NCI-H1436 treated with DMSO at 0.1 percent for 48 hours (cell line): ENCODE measurements around the gene TTC23L.
"Not testable (repeated sequence)": the region's sequence is repeated elsewhere in the genome, so short reads cannot be mapped to it uniquely, and the experiment has no call there.

Source experiments
- DNase-seq: peaks from one replicate; lab custom pipeline; 2025; lab: John Stamatoyannopoulos, UW

The TTC23L gene, protein sequence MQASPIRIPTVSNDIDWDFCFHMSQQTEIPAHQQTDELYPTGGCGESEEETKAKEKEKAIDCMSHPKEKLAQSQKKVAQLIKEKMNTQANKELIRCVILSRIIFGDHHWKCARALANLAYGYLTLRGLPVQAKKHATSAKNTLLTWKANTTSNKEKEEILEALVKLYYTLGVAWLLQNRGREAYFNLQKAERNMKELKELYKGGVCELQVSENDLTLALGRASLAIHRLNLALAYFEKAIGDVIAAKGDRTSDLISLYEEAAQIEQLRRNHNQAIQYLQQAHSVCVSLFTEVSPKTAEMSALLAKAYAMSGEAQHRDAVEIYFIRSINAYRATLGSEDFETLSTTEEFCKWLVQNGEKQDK

DNA sequence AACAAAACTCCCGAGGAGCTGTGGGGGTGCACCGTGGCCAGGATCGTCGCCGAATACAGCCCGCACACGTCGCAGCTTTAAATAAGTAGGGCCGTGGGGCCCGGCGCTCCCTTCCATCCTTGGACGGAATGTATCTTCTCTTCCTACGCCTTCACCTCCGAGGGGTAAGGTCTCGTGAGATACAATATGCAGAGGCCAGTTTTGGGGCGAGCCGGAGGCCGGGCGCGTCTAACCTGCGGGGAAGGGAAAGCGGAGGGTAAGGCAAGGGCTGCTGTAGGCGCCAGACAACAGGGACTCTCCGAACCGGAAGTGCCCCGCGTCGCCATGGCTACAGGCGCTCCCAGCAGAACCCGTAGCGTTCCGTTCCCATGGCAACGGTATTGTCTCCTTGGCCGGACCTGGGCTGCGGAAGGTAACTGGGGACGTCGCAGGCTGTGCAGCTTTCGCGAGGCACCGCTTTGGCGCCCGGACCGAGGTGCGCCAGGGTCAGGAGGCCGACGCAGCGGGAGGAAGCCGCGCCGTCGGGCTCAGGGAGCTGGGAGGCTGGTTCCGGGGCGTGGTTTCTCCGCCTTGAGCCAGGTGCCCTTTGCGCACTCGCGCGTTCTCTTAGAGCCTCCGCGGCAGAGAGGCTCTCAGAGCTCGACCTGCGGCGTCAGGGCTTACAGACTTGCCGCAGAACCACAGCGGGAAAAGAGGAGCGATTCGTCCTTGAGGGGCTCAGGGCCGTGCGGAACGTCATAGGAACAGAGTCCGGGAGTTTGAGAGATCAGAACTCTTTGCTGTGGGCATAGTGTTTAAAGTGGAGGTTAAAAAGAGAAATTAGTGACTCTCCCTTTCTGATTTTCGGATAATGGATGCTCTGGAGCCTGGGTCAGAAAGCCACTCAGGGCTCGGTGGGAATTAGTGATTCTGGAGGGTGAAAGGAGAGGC is at the start of gene TTC23L:
TSS of gene TTC23L (plus strand) at position 380 of the 930 bp plus-strand sequence. CDS start 1,508 bp downstream, outside the sequence.
- DNase-seq, result peak; percentile 83

DNA sequence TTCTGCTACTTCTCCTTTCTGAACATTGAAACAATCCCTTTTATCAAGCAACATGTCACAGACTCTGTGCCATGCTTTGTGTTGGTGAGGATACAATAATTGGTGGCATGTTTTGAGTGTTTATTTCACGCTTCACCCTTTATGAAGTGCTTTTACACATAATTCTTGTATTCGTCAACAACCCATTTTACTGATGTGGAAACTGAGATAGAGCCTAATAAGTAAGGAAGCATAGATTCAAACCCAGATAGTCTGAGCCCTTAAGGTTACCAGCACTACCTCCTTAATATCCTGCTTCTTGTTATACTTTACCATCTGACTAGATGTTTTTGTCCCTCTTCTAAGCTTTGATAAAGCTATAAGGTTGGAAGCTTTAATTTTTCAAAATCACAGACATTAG is 49.3 kb upstream of the TTC23L start:
- DNase-seq, result no peak

DNA sequence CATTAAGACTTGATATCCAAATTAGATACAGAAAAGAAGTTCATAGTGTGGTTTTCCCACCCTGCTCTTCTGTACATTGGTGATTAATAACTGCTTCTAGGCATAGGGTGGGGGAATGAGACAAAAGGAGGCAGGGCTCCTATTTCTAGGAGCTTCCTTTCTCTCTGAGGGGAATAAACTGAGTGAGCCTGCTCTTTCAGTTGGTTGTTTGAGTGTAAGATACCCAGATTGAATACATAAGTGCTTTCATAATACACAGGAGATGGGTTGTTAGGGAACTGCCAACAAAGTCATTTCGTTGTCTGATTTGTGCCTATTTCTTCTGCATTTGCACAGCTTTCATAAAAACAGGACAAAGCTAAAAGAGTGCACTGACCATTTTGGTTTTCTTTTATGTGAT is 48.9 kb upstream of the TTC23L start:
- no peak for DNase-seq

- no peak for DNase-seq
Observed at GRCh38 chr5:34791761-34792244, 47.2 kb upstream of the TTC23L start.

- DNase-seq, result no peak
Observed at GRCh38 chr5:34802834-34803563, 36.0 kb upstream of the TTC23L start.

- DNase-seq, result no peak
Observed at GRCh38 chr5:34803974-34804732, 34.8 kb upstream of the TTC23L start.

DNA sequence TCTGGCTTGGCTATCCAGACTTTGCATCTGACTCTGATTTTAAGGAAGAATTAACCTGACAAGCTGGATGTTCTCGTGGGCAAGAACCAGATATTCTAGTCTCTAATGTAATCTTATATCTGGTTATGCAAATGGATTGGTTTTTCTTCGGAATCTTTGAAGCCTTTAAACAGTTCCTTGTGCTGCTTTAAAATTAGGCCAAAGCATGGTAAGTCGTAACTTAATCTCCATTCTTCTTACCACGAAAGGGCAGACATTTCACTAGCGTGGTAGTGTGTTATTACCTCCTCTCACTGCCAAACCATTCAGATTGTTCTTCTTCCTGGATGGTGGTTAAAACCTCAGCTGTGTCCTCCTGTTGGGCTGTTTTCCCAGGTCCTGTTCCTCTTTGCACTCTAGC is 34.1 kb upstream of the TTC23L start:
- DNase-seq, result no peak

DNA sequence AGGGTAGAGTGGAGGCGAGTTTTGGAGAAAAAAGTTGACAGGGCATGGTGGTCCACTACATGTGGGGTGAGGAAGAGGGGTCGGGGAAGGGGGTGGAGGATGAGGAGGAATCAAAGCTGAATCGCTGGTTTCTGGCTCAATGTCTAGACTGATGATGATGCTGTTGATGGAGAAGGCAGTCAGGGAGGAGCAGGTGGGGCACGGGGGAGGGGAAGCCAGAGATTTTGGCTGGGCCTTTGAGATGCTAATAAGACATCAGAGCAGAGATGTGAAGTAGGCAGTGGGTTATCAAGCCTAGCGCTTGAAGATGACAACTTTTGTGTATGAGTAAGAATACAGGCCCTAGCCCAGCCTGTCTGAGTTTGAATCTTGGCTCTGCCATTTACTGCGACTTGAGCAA is 32.4 kb upstream of the TTC23L start:
- DNase-seq, result no peak

DNA sequence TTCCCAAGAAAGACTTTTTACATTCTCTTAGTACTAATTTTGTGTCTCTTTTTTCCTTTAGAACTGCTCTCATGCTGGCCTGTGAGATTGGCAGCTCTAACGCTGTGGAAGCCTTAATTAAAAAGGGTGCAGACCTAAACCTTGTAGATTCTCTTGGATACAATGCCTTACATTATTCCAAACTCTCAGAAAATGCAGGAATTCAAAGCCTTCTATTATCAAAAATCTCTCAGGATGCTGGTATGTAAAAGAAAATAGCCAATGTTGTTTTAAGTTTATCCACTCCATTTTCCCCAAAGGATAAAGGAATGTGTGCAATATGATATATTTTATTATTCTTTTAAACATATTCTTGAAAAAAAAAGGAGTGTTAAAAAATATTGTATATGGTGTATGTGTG is 27.3 kb upstream of the TTC23L start:
- DNase-seq, result no peak

DNA sequence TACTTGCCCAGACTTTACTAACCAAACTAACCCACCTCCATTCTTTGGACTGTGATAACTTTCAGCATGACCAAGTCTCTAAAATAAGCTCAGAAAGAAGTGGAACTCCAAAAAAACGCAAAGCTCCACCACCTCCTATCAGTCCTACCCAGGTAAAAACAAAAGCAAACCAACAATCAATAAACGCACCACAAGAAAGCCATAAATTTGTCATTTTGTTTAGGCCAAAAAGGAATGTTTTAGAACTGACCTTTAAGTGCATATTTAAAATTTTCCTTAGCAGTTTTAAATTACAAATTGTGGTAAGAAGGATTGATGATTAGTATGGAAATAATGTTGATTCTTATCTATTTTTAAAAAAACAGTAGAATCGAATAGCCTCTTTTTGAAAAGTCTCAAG is 25.5 kb upstream of the TTC23L start:
- no peak for DNase-seq

DNA sequence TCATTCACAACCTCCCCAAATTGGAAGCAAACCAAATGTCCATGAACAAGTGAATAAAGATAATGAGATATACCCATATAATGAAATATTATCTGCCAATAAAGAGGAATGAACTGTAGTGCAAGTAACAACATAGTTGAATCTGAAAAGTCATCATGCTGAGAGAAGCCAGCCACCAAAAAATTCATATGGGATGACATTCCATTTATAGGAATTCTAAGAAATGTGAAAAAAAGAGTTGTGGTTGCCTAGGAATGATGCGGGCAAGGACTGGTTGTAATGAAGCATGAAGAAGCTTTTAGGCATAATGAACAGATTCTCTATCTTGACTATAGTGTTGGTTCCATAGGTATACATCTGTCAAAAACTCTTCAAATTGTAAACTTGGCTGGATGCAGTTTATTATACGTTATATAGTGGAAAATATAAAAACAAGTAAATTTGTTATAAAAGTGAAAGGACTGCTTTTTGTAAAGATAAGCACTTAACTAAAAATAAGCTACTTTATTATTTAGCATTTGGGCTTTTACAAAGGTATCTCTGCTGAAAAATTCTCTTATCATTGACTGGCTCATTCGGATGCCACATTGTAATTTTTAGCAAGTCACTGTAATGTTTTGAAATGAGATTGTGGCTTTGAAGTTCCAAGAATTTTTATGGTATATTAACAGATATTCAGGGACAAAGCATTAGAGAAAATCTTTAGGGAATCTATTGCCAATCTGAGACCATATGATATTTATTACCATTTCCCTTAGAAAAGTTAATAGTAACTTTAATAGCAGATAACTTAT is 21.2 kb upstream of the TTC23L start:
- DNase-seq, result no peak

DNA sequence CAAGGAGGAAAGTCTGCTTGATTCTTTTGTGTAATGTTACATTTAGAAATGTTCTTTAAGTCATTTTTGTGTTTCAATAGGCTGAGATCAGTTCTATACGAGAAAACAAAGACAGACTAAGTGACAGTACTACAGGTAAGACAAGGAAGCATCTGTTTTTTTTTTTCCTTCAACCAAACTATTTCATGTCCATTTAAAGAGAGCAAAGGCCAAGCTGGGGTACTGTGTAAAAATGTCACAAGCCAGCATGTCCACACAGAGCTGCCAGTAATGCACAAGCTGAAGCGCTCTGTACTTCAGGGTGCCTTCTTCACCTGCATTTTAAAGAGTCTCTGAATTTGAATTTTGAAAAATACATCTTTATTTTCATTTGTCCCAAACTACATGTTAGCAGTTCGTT is 20.2 kb upstream of the TTC23L start:
- DNase-seq, result no peak

DNA sequence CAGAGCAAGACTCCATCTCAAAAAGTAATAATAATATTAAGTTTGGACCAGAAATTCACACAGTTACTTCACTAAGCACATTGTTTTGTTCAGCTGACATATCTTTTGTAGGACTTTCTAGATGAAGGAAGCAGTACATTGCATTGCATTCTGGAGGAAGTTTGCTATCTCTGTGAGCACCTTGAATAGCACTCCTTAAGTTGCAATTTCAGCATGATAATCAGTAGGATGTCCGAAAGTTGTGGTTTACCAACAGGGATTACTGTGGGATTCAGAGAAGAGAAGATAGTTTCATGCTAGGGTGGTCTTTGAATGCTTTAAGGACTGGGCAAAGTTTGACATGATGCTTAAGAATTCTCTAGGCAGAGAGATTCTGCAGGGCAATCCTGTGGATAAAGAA is 18.4 kb upstream of the TTC23L start:
- no peak for DNase-seq

DNA sequence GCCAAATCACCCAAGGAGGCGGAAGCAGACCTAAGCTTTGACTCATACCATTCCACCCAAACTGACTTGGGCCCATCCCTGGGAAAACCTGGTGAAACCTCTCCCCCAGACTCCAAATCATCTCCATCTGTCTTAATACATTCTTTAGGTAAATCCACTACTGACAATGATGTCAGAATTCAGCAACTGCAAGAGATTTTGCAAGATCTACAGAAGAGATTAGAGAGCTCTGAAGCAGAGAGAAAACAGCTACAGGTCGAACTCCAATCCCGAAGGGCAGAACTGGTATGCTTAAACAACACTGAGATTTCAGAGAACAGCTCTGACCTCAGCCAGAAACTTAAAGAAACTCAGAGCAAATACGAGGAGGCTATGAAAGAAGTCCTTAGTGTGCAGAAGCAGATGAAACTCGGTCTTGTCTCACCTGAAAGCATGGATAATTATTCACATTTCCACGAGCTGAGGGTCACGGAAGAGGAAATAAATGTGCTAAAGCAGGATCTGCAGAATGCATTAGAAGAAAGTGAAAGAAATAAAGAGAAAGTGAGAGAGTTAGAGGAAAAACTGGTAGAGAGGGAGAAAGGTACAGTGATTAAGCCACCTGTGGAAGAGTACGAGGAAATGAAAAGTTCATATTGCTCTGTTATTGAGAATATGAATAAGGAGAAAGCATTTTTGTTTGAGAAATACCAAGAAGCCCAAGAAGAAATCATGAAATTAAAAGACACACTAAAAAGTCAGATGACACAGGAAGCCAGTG is 15.8 kb upstream of the TTC23L start:
- no peak for DNase-seq

DNA sequence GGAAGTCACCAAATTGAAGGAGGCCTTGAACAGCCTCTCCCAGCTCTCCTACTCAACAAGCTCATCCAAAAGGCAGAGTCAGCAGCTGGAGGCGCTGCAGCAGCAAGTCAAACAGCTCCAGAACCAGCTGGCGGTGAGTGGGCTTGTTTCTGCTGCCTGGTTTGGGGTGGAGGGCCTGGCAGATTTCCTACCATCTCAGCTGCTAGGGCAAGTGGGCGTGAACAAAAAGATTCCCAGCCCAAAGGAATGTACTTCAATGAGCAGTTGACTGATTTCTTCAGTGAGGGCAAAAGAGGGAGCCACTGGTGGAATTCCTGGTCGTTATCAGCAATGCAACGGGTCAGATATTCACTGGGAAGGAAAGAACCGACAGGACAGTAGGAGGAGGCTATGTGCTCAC is 12.6 kb upstream of the TTC23L start:
- DNase-seq, result no peak

DNA sequence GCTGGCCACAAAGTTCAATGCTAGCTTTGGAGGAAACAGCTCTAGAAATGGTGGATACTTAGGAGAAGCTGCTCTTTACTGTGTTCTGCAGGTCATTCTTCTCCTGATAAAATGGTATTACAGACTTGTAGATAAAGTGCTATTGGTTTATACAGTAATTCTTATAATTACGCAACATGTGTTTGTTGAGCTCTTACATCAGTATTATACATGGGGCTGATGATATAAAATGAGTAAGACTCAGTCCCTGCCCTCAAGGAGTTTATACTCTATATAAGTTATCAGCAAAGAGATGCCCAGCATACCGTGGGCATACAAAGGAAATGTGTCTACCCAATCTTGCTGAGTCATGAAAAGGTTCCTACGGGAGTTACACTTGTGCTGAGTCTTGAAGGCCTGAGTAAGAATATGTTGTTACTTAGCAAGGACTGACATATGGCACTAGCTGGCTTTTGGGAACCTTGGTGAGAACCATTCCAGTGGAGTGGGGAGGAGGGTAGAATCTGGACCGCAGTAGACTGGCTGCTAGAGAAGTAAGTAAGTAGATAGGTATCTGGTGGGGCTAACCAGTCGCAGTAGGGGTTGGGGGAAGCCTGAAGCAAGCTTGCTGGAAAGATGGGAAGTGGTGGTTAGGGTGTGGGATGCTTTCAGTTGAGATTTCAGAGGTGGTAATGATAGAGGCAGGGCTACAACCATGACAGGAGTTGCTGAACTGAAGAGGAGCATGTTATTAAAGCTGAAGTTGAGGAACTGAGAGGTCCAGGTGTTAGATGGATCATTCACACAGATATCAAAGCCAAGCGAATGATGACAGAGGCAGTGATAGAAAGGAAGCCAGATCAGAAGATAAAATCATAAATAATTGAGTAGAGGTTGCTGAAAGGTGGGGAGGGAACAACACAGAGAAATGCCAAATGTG is 11.1 kb upstream of the TTC23L start:
- DNase-seq, result no peak

- DNase-seq, result not testable (repeated sequence)
Observed at GRCh38 chr5:34830827-34831226, 8.1 kb upstream of the TTC23L start.

GRCh38 chr5:34831303-34831702 is 7.7 kb upstream of the TTC23L start:
- no peak for DNase-seq

DNA sequence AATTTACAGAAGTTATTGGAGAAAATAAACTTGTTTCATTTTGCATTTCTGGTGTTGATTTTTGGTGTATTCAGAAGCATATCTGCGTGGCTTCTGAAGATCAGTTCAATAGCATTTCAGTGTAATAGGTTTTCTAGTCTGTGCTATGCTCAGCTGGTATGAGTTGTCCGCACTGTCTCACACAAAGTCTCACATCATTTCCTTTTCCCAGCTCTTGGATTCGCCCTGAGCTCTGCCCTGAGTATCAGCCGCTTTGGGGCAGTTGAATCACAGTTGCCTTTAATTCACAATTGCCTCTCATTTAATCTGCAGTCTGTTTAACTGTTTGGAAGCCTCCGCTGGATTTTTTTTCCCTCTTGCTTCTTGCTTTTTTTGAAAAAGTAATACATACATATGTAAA is 6.4 kb upstream of the TTC23L start:
- no peak for DNase-seq
